ENCODE data around the gene AKNAD1.

- TF ChIP-seq, protein P1, sequence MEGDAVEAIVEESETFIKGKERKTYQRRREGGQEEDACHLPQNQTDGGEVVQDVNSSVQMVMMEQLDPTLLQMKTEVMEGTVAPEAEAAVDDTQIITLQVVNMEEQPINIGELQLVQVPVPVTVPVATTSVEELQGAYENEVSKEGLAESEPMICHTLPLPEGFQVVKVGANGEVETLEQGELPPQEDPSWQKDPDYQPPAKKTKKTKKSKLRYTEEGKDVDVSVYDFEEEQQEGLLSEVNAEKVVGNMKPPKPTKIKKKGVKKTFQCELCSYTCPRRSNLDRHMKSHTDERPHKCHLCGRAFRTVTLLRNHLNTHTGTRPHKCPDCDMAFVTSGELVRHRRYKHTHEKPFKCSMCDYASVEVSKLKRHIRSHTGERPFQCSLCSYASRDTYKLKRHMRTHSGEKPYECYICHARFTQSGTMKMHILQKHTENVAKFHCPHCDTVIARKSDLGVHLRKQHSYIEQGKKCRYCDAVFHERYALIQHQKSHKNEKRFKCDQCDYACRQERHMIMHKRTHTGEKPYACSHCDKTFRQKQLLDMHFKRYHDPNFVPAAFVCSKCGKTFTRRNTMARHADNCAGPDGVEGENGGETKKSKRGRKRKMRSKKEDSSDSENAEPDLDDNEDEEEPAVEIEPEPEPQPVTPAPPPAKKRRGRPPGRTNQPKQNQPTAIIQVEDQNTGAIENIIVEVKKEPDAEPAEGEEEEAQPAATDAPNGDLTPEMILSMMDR (IDR thresholded peaks at IDR 0.05), result no peak
- no peak for TF ChIP-seq POLR2AphosphoS5 (IDR thresholded peaks at IDR 0.05)
These were observed 79.1 kb downstream of the AKNAD1 start for GRCh38 chr1:108777839-108778238.

All from breast epithelium (tissue), 3 donors.